H9 (cell line): ENCODE measurements around the gene RNF220. TPM values are rescaled to one million over a fixed set of nuclear protein-coding genes. Genes with fewer than 3 reads are reported as not detected.

Source experiments
- DNase-seq: peaks from one replicate; pipeline ENCODE4 v3.0.0-alpha.2; 2017
- H2AFZ ChIP-seq: one replicate; pipeline ENCODE4 v1.6.1; 2013; ENCODE audit warnings: mild to moderate bottlenecking, low read length, control low read depth, moderate library complexity
- H2AK5ac ChIP-seq: 2 replicates; pipeline ENCODE4 v1.6.1; 2013; ENCODE audit warnings: low read length, control low read depth, mixed read lengths; ENCODE audit not compliant: insufficient read length
- H2BK120ac ChIP-seq: one replicate; pipeline ENCODE4 v1.6.1; 2013; ENCODE audit warnings: low read depth, mild to moderate bottlenecking, low read length, control low read depth, inconsistent platforms; ENCODE audit not compliant: poor library complexity, severe bottlenecking
- H2BK12ac ChIP-seq: 2 replicates; pipeline ENCODE4 v1.6.1; 2013; ENCODE audit warnings: low read length, control low read depth, mixed read lengths, low read depth; ENCODE audit not compliant: insufficient read length
- H2BK15ac ChIP-seq: 2 replicates; pipeline ENCODE4 v1.6.1; 2013; ENCODE audit warnings: low read depth, low read length, control low read depth
- H2BK20ac ChIP-seq: one replicate; pipeline ENCODE4 v1.6.1; 2013; ENCODE audit warnings: low read depth, mild to moderate bottlenecking, low read length, control low read depth, inconsistent platforms; ENCODE audit not compliant: poor library complexity, severe bottlenecking
- H2BK5ac ChIP-seq: 2 replicates; pipeline ENCODE4 v1.6.1; 2013; ENCODE audit warnings: low read length, control low read depth, mixed read lengths; ENCODE audit not compliant: insufficient read length
- H3K14ac ChIP-seq: 2 replicates; pipeline ENCODE4 v1.6.1; 2013; ENCODE audit warnings: low read length, control low read depth; ENCODE audit not compliant: insufficient read depth
- H3K18ac ChIP-seq: 2 replicates; pipeline ENCODE4 v1.6.1; 2013; ENCODE audit warnings: low read depth, mild to moderate bottlenecking, mixed read lengths, low read length, control low read depth; ENCODE audit not compliant: insufficient read length
- H3K23ac ChIP-seq: 2 replicates; pipeline ENCODE4 v1.6.1; 2013; ENCODE audit warnings: low read length, control low read depth, mixed read lengths, low read depth; ENCODE audit not compliant: insufficient read length
- H3K23me2 ChIP-seq: 2 replicates; pipeline ENCODE4 v1.6.1; 2013; ENCODE audit warnings: low read depth, mild to moderate bottlenecking, mixed read lengths, low read length, control low read depth; ENCODE audit not compliant: insufficient read length, poor library complexity, severe bottlenecking
- H3K27ac ChIP-seq: 2 replicates; pipeline ENCODE4 v1.5.1; 2013; ENCODE audit warnings: low read length, control low read depth, mixed read lengths, low read depth; ENCODE audit not compliant: insufficient read length
- H3K27me3 ChIP-seq: 2 replicates; pipeline ENCODE4 v1.6.1; 2013; ENCODE audit warnings: low read length, control low read depth, inconsistent platforms; ENCODE audit not compliant: insufficient read depth
- H3K4ac ChIP-seq: 2 replicates; pipeline ENCODE4 v1.6.1; 2013; ENCODE audit warnings: low read depth, mild to moderate bottlenecking, control low read depth, inconsistent platforms, low read length, moderate library complexity
- H3K4me1 ChIP-seq: 2 replicates; pipeline ENCODE4 v1.6.1; 2013; ENCODE audit warnings: low read length, control low read depth, inconsistent platforms; ENCODE audit not compliant: insufficient read depth
- H3K4me2 ChIP-seq: 2 replicates; pipeline ENCODE4 v1.6.1; 2013; ENCODE audit warnings: low read length, control low read depth, mixed read lengths; ENCODE audit not compliant: insufficient read length, insufficient read depth
- H3K56ac ChIP-seq: 2 replicates; pipeline ENCODE4 v1.6.1; 2013; ENCODE audit warnings: low read depth, mild to moderate bottlenecking, mixed read lengths, low read length, control low read depth; ENCODE audit not compliant: insufficient read length
- H3K79me1 ChIP-seq: 2 replicates; pipeline ENCODE4 v1.6.1; 2013; ENCODE audit warnings: low read depth, mild to moderate bottlenecking, moderate library complexity, low read length, control low read depth, inconsistent platforms; ENCODE audit not compliant: insufficient read depth, poor library complexity, severe bottlenecking
- H3K79me2 ChIP-seq: 2 replicates; pipeline ENCODE4 v1.6.1; 2013; ENCODE audit warnings: low read length, control low read depth, inconsistent platforms; ENCODE audit not compliant: insufficient read depth
- H3K9ac ChIP-seq: 2 replicates; pipeline ENCODE4 v1.6.1; 2013; ENCODE audit warnings: low read length, control low read depth, mixed read lengths; ENCODE audit not compliant: insufficient read length; ENCODE audit errors: extremely low read depth
- H3K9me3 ChIP-seq: one replicate; pipeline ENCODE4 v1.6.1; 2013; ENCODE audit warnings: low read depth, low read length, inconsistent platforms; ENCODE audit not compliant: control insufficient read depth
- H3T11ph ChIP-seq: one replicate; pipeline ENCODE4 v1.6.1; 2013; ENCODE audit warnings: mild to moderate bottlenecking, low read length, control low read depth, inconsistent platforms
- H4K20me1 ChIP-seq: one replicate; pipeline ENCODE4 v1.6.1; 2013; ENCODE audit not compliant: control insufficient read depth, insufficient read length, insufficient read depth
- H4K5ac ChIP-seq: 2 replicates; pipeline ENCODE4 v1.6.1; 2013; ENCODE audit warnings: low read depth, mild to moderate bottlenecking, mixed read lengths, low read length, control low read depth; ENCODE audit not compliant: insufficient read length
- H4K8ac ChIP-seq: replicated peaks from 2 replicates; pipeline ENCODE4 v1.6.1; 2013; ENCODE audit warnings: low read length, control low read depth, mixed read lengths, low read depth; ENCODE audit not compliant: insufficient read length
- H4K91ac ChIP-seq: 2 replicates; pipeline ENCODE4 v1.6.1; 2013; ENCODE audit warnings: low read depth, mild to moderate bottlenecking, moderate library complexity, mixed read lengths, low read length, control low read depth; ENCODE audit not compliant: insufficient read length
- H3K27ac Mint-ChIP-seq, 3 experiments: 2 replicates in 2 of 3; 3 replicates in 1 of 3; pipeline ENCODE4 v1.8.0; 2020 to 2021; ENCODE audit warnings: mixed read lengths in 3 of 3, mild to moderate bottlenecking in 1 of 3, moderate library complexity in 1 of 3
- H3K27me3 Mint-ChIP-seq: 2 replicates; pipeline ENCODE4 v1.8.0; 2021; ENCODE audit warnings: low read depth, mild to moderate bottlenecking, moderate library complexity, mixed read lengths
- H3K36me3 Mint-ChIP-seq, 3 experiments: 2 replicates in 2 of 3; 3 replicates in 1 of 3; pipeline ENCODE4 v1.8.0; 2020 to 2021; ENCODE audit warnings: low read depth in 3 of 3, mixed read lengths in 3 of 3; ENCODE audit not compliant: insufficient read depth in 1 of 3
- H3K4me1 Mint-ChIP-seq, 2 experiments: 2 replicates each; pipeline ENCODE4 v1.8.0; 2020; ENCODE audit warnings: mixed read lengths in 2 of 2
- H3K4me3 Mint-ChIP-seq, 2 experiments: 2 replicates in 1 of 2; 3 replicates in 1 of 2; pipeline ENCODE4 v1.8.0; 2020 to 2021; ENCODE audit warnings: mild to moderate bottlenecking in 2 of 2, mixed read lengths in 2 of 2, moderate library complexity in 1 of 2
- H3K9me3 Mint-ChIP-seq, 2 experiments: 2 replicates in 1 of 2; 3 replicates in 1 of 2; pipeline ENCODE4 v1.8.0; 2020; ENCODE audit warnings: mild to moderate bottlenecking in 2 of 2, mixed read lengths in 2 of 2, moderate library complexity in 1 of 2
- CTCF ChIP-seq: fragments of 200-600 bp; sonication (generic); conservative IDR thresholded peaks from 3 replicates; pipeline ENCODE4 v1.8.0; 2021; ENCODE audit warnings: antibody characterized with exemption, mild to moderate bottlenecking
- WGBS: extraction: QIAGEN DNeasy Blood & Tissue Kit; methylation state at CpG from one replicate; pipeline ENCODE4 v1.1.7; 2013; ENCODE audit warnings: missing lambda C conversion rate, low lambda C conversion rate, mixed read lengths; ENCODE audit not compliant: insufficient read length; ENCODE audit errors: extremely low coverage; 5-methylcytosine and 5-hydroxymethylcytosine counted together
- total RNA-seq: library from RNA; stranded (reverse); gene quantifications from 2 replicates; pipeline ENCODE4 v1.2.1, GENCODE V29; 2021

Gene RNF220
- total RNA-seq, 1 experiment from 2014 or later = 109 TPM

GRCh38 chr1:44575396-44575795 lies 170.3 kb downstream of the RNF220 start:
- Histone ChIP-seq H3K79me1 (no peaks in the 10 kb centered on the region), H3K27ac (no peak overlapping the region), H2BK20ac (no peak overlapping the region), H3K56ac (no peak overlapping the region), H2BK15ac (no peak overlapping the region), H3K79me2 (no peaks in the 10 kb centered on the region), H3K4me2 (no peak overlapping the region), H3K23ac (no peak overlapping the region), H3K4me1 (peaks cover 9% of the 10 kb centered on the region; the same call in 1 of the 2 replicates), H3K9me3 (no peaks in the 10 kb centered on the region), H3K9ac (no peak overlapping the region), H4K91ac (no peak overlapping the region), H2AFZ (no peak overlapping the region), H4K8ac (no peak overlapping the region), H3K27me3 (no peaks in the 10 kb centered on the region), H2AK5ac (no peak overlapping the region), H3K18ac (no peak overlapping the region), H2BK5ac (no peak overlapping the region), H2BK12ac (no peak overlapping the region), H3K23me2 (no peaks in the 10 kb centered on the region), H2BK120ac (no peak overlapping the region), H4K5ac (no peak overlapping the region), H3K4ac (no peak overlapping the region), H4K20me1 (no peaks in the 10 kb centered on the region), H3K14ac (no peak overlapping the region), H3T11ph (no peak overlapping the region)
- H3K36me3 Mint-ChIP-seq = no peaks in the 10 kb centered on the region; a peak in 2 of 7 replicates
- WGBS = no CpG with 5 or more reads among the region's 4 CpGs
- H3K27ac Mint-ChIP-seq = no peak overlapping the region
- no peak for TF ChIP-seq CTCF
- no peak overlapping the region for H3K4me3 Mint-ChIP-seq
- peaks cover 26 to 30% of the 10 kb centered on the region in 2 experiments for H3K4me1 Mint-ChIP-seq
- DNase-seq = no peak
- peaks cover 24% of the 10 kb centered on the region for H3K27me3 Mint-ChIP-seq
- H3K9me3 Mint-ChIP-seq = no peaks in the 10 kb centered on the region
